Smooth muscle cell (in vitro differentiated cells): ENCODE results near the gene MYOM1. TPM values are rescaled to one million over a fixed set of nuclear protein-coding genes. Genes with fewer than 3 reads are reported as not detected.

Experiments
- DNase-seq: peaks from one replicate; lab custom pipeline; 2025; ENCODE audit not compliant: unreplicated experiment; lab: John Stamatoyannopoulos, UW
- H2AFZ ChIP-seq: fragments of 200-600 bp; sonication (generic); 2 replicates; pipeline ENCODE4 v1.6.0; 2016; ENCODE audit warnings: antibody characterized with exemption, low read depth, mild to moderate bottlenecking
- H3F3A ChIP-seq: fragments of 200-600 bp; sonication (generic); 2 replicates; pipeline ENCODE4 v1.6.0; 2017; ENCODE audit warnings: antibody characterized with exemption, low read depth
- H3K27ac ChIP-seq: fragments of 200-600 bp; sonication (generic); 2 replicates; pipeline ENCODE4 v1.5.1; 2016; ENCODE audit warnings: low read depth, mild to moderate bottlenecking
- H3K27me3 ChIP-seq: fragments of 200-600 bp; sonication (generic); 2 replicates; pipeline ENCODE4 v1.6.1; 2016; ENCODE audit warnings: low read depth, mild to moderate bottlenecking
- H3K36me3 ChIP-seq: fragments of 200-600 bp; sonication (generic); 2 replicates; pipeline ENCODE4 v1.5.1; 2016; ENCODE audit warnings: low read depth
- H3K4me1 ChIP-seq: fragments of 200-600 bp; sonication (generic); 2 replicates; pipeline ENCODE4 v1.5.1; 2016; ENCODE audit warnings: low read depth
- H3K4me2 ChIP-seq: fragments of 200-600 bp; sonication (generic); 2 replicates; pipeline ENCODE4 v1.6.0; 2016; ENCODE audit warnings: mild to moderate bottlenecking
- H3K4me3 ChIP-seq: fragments of 200-600 bp; sonication (generic); 2 replicates; pipeline ENCODE4 v1.5.1; 2016; ENCODE audit warnings: mild to moderate bottlenecking
- H3K79me2 ChIP-seq: fragments of 200-600 bp; sonication (generic); 2 replicates; pipeline ENCODE4 v1.6.0; 2016; ENCODE audit warnings: low read depth, mild to moderate bottlenecking
- H3K9ac ChIP-seq: fragments of 200-600 bp; sonication (generic); 2 replicates; pipeline ENCODE4 v1.6.0; 2016; ENCODE audit warnings: low read depth
- H3K9me3 ChIP-seq: fragments of 200-600 bp; sonication (generic); replicated peaks from 2 replicates; pipeline ENCODE4 v1.5.1; 2016; ENCODE audit warnings: low read depth
- H4K20me1 ChIP-seq: fragments of 200-600 bp; sonication (generic); 2 replicates; pipeline ENCODE4 v1.6.0; 2016; ENCODE audit warnings: low read depth
- WGBS: methylation state at CpG from one replicate; pipeline ENCODE4 v1.1.7; 2016; ENCODE audit warnings: low lambda C conversion rate; 5-methylcytosine and 5-hydroxymethylcytosine counted together
- polyA plus RNA-seq: library from polyadenylated mRNA; unstranded; fragments of >200 nt; fragmentation: Nextera tagmentation; extraction: Ambion mirVana; gene quantifications from 2 replicates; pipeline ENCODE4 v1.2.1, GENCODE V29; 2016
- total RNA-seq: library from RNA; depleted of rRNA; stranded (reverse); fragments of >200 nt; gene quantifications from 2 replicates; pipeline ENCODE4 v1.2.3, GENCODE V29; 2014
- TF ChIP-seq, protein P1 (sequence below): fragments of 200-600 bp; sonication (generic); IDR thresholded peaks from 2 replicates; pipeline ENCODE4 v1.5.1; 2017; ENCODE audit warnings: borderline replicate concordance, mild to moderate bottlenecking, antibody characterized with exemption; ENCODE audit not compliant: insufficient read depth, poor library complexity, severe bottlenecking

The MYOM1 gene
- total and polyA plus RNA-seq, 2 experiments from 2014 or later = 0.40 to 0.87 TPM

DNA sequence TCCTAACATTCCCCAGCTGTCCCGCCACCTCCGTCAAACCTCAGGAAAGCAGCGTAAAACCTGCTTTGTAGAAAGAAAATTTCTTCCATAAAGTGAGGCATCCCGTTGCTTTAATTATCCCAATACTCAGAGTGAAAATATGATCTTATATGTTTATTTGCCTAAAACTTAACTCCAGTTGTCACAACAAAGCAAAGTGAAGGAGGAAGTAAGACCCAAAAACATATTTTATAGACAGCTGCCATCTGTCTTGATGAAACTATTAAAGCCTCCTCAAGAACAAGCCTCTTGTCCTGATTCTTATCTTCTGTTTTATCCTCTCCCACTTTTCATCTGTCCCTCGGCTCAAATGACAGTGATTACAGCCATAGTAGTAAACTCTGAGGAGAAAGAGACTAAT is 177.9 kb downstream of the MYOM1 start:
- H4K20me1 ChIP-seq = no peaks in the 10 kb centered on the region
- DNase-seq = no peak
- 72% methylated on average over 5 of the region's 5 CpGs for WGBS
- H3K4me2 ChIP-seq = no peak overlapping the region
- no peak overlapping the region for H3K9ac ChIP-seq
- TF ChIP-seq, protein P1, sequence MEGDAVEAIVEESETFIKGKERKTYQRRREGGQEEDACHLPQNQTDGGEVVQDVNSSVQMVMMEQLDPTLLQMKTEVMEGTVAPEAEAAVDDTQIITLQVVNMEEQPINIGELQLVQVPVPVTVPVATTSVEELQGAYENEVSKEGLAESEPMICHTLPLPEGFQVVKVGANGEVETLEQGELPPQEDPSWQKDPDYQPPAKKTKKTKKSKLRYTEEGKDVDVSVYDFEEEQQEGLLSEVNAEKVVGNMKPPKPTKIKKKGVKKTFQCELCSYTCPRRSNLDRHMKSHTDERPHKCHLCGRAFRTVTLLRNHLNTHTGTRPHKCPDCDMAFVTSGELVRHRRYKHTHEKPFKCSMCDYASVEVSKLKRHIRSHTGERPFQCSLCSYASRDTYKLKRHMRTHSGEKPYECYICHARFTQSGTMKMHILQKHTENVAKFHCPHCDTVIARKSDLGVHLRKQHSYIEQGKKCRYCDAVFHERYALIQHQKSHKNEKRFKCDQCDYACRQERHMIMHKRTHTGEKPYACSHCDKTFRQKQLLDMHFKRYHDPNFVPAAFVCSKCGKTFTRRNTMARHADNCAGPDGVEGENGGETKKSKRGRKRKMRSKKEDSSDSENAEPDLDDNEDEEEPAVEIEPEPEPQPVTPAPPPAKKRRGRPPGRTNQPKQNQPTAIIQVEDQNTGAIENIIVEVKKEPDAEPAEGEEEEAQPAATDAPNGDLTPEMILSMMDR = no peak
- no peak overlapping the region for H3K27ac ChIP-seq
- H3F3A ChIP-seq = no peaks in the 10 kb centered on the region
- H3K4me3 ChIP-seq = no peak overlapping the region
- H3K4me1 ChIP-seq = peaks cover 9% of the 10 kb centered on the region
- H3K79me2 ChIP-seq = no peaks in the 10 kb centered on the region
- no peaks in the 10 kb centered on the region for H3K36me3 ChIP-seq
- H3K27me3 ChIP-seq = no peaks in the 10 kb centered on the region
- no peak overlapping the region for H2AFZ ChIP-seq
- H3K9me3 ChIP-seq = no peaks in the 10 kb centered on the region

- WGBS = 93% methylated on average over 8 of the region's 8 CpGs
- Histone ChIP-seq H3K79me2 (no peaks in the 10 kb centered on the region), H3K9ac (no peak overlapping the region), H2AFZ (no peak overlapping the region), H3K27me3 (no peaks in the 10 kb centered on the region), H4K20me1 (no peaks in the 10 kb centered on the region), H3F3A (no peaks in the 10 kb centered on the region), H3K4me3 (no peak overlapping the region), H3K4me2 (no peak overlapping the region), H3K4me1 (peaks cover 4% of the 10 kb centered on the region), H3K9me3 (no peaks in the 10 kb centered on the region), H3K27ac (no peak overlapping the region), H3K36me3 (no peaks in the 10 kb centered on the region)
- TF ChIP-seq, protein P1 = no peak
- DNase-seq = no peak
Measured at GRCh38 chr18:3040881-3041280, 178.9 kb downstream of the MYOM1 start.

DNA sequence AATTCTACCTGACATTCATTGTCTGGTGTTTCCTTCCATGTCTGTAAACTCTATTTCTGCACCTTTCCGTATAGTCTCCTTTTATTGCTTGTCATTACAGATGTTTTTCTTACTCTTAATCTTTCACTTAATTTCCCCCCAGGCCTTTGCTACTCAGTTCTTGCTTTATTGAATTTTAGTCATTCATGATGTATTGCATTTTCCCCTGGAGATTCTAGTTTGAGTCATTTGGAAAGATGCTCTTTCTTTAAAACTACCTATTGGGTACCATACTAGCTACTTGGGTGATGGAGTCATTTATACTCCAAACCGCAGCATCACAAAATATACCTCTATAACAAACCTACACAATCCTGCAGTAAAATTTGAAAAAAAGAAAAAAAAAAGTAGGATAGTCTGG is 179.6 kb downstream of the MYOM1 start:
- Histone ChIP-seq H3K36me3 (no peaks in the 10 kb centered on the region), H3K4me1 (peaks cover 4% of the 10 kb centered on the region), H3K9ac (no peak overlapping the region), H3K9me3 (no peaks in the 10 kb centered on the region), H3K27ac (no peak overlapping the region), H3K4me2 (no peak overlapping the region), H3K27me3 (no peaks in the 10 kb centered on the region), H3K4me3 (no peak overlapping the region), H4K20me1 (no peaks in the 10 kb centered on the region), H3K79me2 (no peaks in the 10 kb centered on the region), H3F3A (no peaks in the 10 kb centered on the region), H2AFZ (no peak overlapping the region)
- 96% methylated on average over 2 of the region's 2 CpGs for WGBS
- TF ChIP-seq, protein P1 = no peak
- DNase-seq = no peak

DNA sequence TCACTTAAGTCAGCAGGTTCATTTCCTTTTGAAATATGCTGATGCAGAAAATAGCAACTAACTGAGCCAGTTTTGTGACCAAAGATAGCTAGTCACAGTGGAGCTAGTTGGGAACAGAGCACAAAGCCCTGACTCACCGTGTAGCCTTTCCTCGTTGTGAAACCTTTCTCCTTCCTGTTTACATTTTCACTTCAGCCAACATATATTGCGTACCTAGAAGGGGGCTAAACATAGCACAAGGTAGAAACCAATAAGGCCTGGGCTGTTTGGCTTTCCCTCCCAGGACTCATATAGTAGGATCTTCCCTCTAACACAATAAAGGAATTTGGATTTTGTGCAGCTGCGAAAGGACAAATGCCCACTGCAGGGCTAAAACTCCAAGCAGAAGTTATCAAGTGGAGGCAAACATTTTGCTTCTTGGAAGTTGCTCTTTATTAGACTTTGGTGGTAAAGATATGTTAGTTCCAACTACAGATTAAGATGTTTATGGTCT is 182.3 kb downstream of the MYOM1 start:
- no peak overlapping the region for H3K4me3 ChIP-seq
- peak overlapping the region; percentile 15 for H3K4me2 ChIP-seq
- no peaks in the 10 kb centered on the region for H4K20me1 ChIP-seq
- TF ChIP-seq, protein P1 = no peak
- H3K9ac ChIP-seq = no peak overlapping the region
- WGBS = 28% methylated on average over 4 of the region's 4 CpGs
- H3K36me3 ChIP-seq = no peaks in the 10 kb centered on the region
- no peak for DNase-seq
- H3K4me1 ChIP-seq = peaks cover 4% of the 10 kb centered on the region
- H3K9me3 ChIP-seq = no peaks in the 10 kb centered on the region
- H2AFZ ChIP-seq = no peak overlapping the region
- H3F3A ChIP-seq = no peaks in the 10 kb centered on the region
- no peaks in the 10 kb centered on the region for H3K27me3 ChIP-seq
- no peaks in the 10 kb centered on the region for H3K79me2 ChIP-seq
- peak overlapping the region; percentile 59 for H3K27ac ChIP-seq
